H1 (cell line): Measurements from ENCODE around the gene KLHL29.

ENCODE experiments used
- CTCF ChIP-seq, 3 experiments: IDR thresholded peaks; 1 replicate in 2 of 3; 2 replicates in 1 of 3; pipeline versions ENCODE4 v1.5.1 to v1.6.1; 2011; ENCODE audit warnings: low read length in 3 of 3, mild to moderate bottlenecking in 3 of 3, inconsistent platforms in 2 of 3, low read depth in 1 of 3, moderate library complexity in 1 of 3; ENCODE audit not compliant: insufficient read depth in 1 of 3; ENCODE audit errors: control extremely low read depth in 1 of 3
- EZH2 ChIP-seq: fragments of 200-600 bp; sonication (generic); IDR thresholded peaks from 2 replicates; pipeline ENCODE4 v1.7.1; 2012; ENCODE audit warnings: low read depth, mild to moderate bottlenecking, moderate library complexity, low read length, inconsistent platforms; ENCODE audit not compliant: severe bottlenecking
- MAX ChIP-seq: IDR thresholded peaks from 2 replicates; pipeline ENCODE4 v1.6.1; 2012; ENCODE audit warnings: inconsistent platforms
- TEAD4 ChIP-seq: IDR thresholded peaks from 2 replicates; pipeline ENCODE4 v1.6.1; 2012; ENCODE audit warnings: low read depth, low read length, inconsistent platforms, mixed read lengths

GRCh38 chr2:23689891-23690290, 304.9 kb downstream of the KLHL29 start:
- TF ChIP-seq TEAD4 (no peak; the same call in 1 of the 2 replicates), MAX (no peak), EZH2 (no peak), CTCF (IDR thresholded peaks at IDR 0.05; ENCODE audit: control extremely low read depth in 1 of 3, insufficient read depth in 1 of 3, low read depth in 1 of 3, low read length in 3 of 3) (no peak)
